HG03066 (cell line): ENCODE data around the gene OR10K2.
"Not testable (repeated sequence)": the region's sequence is repeated elsewhere in the genome, so short reads cannot be mapped to it uniquely, and the experiment has no call there.

Source experiments
- ATAC-seq: cut with Tn5 transposase; IDR thresholded peaks from one replicate; pipeline ENCODE4 v1.9.1; 2021; ENCODE audit warnings: low read depth; ENCODE audit not compliant: unreplicated experiment

The OR10K2 gene, protein sequence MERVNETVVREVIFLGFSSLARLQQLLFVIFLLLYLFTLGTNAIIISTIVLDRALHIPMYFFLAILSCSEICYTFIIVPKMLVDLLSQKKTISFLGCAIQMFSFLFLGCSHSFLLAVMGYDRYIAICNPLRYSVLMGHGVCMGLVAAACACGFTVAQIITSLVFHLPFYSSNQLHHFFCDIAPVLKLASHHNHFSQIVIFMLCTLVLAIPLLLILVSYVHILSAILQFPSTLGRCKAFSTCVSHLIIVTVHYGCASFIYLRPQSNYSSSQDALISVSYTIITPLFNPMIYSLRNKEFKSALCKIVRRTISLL

DNA sequence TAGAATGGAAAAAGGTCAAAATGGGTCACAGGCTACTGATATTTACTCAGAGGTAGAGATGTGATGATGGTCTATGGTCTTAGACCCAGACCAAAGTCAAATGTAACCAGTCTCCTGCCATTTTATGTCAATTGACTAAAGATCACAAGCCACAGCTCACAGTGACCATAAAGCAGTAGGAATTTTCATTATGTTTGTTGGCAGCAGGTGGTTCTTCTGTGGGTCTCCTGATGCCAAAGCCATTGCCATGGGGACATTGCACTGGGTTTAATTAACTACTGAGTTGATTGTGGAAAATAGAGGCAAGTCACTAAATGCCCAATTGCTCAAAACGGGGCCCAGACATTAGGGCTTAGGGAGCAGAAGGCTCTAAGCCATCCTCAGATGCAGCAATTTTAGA is at the start of gene OR10K2:
Gene OR10K2, minus strand, starts transcription at position 101 of the 400 bp plus-strand sequence. CDS start 5,371 bp downstream, outside the sequence.
- no peak for ATAC-seq

DNA sequence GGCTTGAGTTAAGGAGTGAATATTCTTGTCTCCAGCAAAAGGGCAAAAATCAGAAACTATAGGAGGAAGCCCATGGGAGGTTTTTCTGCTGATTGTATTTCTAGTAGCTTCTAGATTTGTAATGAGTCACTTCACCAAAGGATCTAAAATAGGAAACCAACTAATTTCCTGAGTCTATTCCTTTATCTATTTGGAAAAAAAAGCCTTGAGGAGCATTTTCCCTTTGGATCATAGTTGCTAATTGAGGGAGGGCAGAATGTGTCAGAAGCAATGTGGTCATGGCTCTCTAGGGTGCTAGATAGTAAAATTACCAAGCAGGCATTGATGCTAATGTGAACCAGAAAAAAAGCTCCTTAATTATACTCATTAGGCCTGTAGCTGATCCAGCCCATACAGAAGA is 45.9 kb upstream of the OR10K2 start, which contains the start of gene OR10R2:
Gene OR10R2, plus strand, starts transcription at position 301 of the 400 bp plus-strand sequence. CDS start 106 bp downstream, outside the sequence.
- no peak for ATAC-seq

DNA sequence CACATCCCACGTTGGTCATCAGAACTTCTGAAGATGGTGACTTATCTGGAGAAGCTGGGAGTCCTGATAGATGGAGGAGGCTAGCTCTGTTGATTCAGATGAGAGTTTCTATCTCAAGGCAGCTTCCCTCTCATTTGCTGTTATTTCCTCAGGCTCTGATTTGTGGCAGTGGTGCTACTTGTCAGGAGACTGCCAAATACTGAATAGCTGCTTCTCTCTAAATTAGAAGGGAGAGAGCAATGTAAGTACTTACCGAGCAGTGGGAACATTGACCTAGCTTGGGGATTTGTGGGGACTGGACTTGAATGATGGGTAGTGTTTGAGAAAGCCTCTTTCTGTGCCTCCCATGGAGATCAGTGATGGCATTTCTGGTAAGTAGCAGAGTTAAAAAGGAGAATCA is 35.5 kb upstream of the OR10K2 start, which contains the start of gene OR10K1:
Gene OR10K1, plus strand, starts transcription at position 301 of the 400 bp plus-strand sequence. CDS start 3,728 bp downstream, outside the sequence.
- ATAC-seq, result no peak

DNA sequence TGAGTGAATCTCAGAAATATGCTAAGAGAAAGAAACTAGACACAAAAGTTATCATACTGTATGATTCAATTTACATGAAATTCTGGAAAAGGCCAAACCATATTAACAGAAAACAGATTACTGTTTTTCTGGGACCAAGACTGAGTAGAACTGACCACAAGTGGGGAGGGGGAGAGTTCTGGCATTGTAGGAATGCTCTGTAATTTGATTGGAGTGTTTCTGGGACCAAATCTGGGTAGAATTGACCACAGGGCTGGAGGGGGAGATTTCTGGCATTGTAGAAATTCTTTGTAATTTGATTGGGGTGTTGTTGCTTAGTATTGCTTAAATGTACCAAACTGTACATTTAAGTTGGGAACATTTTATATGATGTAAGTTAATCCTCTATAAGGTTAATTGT is 32.2 kb upstream of the OR10K2 start:
- ATAC-seq, result no peak

DNA sequence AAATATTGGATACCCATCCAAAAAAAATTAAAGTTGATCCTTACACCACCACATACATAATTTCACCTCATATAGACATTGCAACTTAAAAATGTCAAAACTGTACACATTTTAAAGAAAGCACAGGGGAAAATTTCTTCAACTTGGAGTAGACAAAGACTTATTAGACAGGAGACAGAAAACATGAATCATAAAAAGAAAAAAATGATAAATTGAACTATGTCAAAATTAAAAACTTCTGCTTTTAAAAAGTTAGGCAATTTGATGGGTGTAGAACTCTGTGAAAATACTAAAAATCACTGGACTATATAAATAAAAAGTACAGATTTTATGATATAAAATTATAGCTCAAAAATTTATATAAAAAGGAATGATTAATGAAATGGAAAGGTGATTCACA is 31.2 kb upstream of the OR10K2 start:
- ATAC-seq, result no peak

DNA sequence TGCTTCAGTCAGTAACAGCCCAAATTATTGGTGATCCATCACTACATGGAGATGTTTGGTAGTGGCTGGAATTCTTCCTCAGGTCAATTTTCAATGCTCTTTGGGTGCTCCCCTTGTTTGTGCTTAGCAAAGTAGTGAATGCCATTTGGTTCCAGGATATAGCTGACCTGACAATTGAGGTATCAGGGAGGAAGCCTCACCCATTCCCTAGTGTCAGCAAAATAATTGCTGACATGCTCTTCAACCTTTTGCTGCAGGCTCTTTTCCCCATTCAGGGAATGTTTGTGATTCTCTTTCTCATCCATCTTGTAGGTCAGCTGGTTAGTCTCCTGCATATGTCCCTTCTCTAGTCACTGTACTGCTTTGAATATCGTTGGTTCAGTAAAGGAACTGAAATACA is 28.5 kb upstream of the OR10K2 start:
- no peak for ATAC-seq

DNA sequence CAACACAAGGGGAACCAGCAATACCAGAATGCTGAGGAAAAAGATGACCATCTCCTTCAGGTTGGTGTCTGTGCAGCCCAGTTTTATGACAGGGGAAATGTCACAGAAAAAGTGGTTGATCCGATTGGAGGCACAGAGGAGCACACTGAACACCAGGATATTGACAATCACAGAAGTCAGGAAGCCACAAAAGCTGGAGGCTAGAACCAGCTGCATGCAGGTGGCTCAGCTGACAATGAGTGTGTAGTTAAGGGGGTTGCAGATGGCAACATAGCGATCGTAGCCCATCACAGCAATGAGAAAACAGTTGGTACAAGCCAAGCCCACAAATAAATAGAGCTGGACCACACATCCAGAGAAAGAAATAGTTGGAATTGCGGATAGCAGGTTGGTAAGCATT is 19.3 kb upstream of the OR10K2 start:
- ATAC-seq, result no peak

DNA sequence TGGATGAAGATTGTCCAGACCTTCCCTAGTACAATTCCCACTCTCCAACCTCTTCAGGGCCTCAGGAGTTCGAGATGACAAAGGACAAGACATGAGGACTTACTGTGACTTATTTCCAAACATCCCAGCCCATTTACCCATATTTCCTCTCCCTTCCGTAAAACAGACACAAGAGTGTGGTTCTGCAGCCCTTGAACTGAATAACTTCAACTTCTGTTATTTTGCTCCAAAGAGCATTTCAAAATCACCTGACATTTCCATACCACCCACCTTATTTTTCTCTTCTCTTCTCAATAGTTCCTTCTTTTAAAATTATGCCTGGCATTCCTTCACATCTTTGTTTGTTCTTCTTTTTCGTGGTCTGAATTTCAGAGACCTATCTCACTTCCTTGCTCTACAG is 8.7 kb upstream of the OR10K2 start:
- ATAC-seq, result no peak

DNA sequence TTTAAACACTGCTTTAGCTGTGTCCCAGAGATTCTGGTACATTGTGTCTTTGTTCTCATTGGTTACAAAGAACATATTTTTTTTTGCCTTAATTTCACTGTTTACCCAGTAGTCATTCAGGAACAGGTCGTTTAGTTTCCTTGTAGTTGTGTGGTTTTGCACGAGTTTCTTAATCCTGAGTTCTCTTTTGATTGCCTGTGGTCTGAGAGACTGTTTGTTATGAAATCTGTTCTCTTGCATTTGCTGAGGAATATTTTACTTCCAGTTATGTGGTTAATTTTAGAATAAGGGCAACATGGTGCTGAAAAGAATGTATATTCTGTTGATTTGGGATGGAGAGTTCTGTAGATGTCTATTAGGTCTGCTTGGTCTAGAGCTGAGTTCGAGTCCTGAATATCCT is 4.1 kb upstream of the OR10K2 start:
- ATAC-seq, result not testable (repeated sequence)

DNA sequence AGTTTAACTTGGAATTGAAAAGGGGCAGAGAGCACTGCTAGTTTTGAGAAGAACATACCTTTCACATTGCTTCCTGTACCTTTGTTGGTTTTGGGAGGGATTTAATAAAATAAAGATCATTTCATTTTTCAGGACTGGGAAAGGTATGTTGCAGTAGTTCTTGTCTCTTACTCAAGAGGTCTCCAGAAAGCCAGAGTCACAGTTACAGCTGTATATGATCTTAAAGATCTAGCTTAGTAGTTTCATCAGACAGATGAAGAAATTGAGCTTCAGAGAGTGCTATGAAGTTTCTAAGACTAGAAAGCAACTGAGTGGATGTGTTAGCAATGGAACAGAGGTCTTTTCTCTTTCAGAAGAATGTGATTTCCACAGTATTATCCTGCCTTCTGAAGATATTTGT is 1.0 kb downstream of the OR10K2 start:
- no peak for ATAC-seq

DNA sequence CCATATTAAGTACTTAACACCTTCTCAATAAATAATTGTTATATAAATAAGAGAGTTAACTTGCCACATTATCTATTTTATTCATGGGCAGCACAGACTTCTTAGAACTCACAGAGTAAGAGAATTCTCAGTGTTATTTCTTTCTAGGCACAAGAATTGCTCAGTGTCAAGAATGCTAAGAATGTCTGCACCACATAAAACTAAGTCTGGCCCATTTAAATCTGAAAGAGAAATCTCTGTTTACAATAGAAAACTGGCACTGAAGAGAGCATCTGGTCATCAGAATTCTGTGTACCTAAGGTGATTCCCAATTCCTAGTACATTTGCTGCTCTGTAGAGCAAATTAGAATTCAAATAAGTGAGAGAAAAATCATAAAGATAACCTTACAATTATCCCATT is 3.8 kb downstream of the OR10K2 start:
- no peak for ATAC-seq

DNA sequence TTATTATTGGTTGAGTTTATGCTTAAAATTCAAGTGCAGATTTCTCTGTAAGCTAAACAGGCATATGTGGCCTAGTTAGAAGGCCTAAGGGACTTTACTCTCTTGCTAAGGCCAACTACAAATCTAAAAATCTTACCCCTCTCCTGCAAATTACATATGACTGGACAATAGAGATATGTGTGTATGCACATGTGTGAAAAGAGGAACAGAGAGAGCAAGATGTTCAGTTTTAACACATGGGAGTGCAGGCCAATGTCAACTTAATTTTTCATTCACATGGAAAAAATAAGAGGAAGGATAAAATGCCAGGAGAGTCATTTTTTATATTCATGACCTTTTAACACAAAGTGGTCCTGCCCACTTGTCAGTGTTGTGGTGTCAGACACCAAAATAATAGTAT is 8.5 kb downstream of the OR10K2 start:
- no peak for ATAC-seq

DNA sequence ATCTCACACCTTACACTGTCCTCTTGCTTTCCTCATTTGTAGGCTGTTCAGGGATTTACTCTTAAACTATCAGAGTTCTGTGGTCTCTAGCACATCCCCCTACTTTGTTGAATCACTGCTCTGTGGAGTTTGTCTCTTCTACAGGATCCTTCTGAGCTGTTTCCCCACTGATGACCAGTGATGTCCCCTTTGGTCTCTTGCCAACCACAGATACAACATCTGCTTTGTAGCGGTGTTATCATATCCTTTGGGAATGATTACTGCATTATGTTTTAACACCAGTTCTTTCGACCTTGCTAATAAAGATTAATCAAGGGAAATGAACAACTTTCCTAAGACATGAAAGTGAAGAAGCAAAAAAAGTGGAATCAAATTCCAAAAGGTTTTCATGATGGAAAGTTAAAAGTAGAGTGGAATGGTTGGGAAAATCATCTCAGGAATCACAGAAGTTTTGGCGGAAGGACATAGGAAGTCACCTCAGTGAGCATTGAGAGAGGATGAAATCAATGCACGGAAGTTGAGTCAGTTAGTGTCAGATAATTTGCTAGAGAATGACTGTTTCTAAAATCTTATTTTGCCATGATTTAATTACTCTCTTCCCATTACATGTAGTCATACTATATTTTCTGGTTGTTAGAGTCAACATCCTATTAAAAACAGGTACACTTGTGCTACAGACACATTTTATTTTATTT is 11.2 kb downstream of the OR10K2 start:
- ATAC-seq, result no peak

DNA sequence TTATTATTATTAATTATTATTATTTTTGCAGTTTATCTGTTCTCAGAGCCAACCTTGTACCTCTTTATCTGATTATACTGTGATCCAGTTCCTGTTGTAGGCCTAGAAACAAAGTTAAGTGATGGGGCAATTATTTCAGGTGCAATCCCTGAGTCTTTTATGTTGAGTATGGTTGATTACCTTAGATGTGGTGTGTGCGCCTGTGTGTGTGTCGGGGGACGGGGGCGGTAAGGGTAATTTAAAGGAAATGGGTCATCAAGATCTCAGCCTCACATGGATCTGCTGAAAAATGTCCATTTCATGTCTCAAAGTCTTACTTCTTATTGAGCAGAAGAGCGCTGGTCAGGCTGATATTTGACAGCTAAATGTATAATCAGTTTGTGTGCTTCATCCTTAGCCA is 18.9 kb downstream of the OR10K2 start:
- ATAC-seq, result no peak

DNA sequence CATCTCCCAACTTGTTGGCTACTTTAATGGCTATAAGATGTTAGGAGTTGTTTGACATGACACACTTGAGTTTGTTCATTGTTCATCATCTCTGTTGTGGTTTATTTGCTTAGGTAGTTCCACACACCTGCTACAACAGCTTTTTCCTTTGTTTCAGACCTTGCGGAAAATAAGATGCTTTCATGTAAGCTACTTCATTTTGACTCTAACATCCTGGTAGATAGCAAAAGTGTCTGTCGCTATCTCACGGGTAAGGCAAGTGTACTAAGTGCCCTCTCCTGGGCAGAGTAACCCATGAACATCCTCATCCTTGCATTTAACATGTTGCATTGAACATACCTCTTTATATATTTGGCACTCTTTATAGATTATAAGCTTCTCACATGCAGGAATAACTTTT is 25.2 kb downstream of the OR10K2 start:
- no peak for ATAC-seq

DNA sequence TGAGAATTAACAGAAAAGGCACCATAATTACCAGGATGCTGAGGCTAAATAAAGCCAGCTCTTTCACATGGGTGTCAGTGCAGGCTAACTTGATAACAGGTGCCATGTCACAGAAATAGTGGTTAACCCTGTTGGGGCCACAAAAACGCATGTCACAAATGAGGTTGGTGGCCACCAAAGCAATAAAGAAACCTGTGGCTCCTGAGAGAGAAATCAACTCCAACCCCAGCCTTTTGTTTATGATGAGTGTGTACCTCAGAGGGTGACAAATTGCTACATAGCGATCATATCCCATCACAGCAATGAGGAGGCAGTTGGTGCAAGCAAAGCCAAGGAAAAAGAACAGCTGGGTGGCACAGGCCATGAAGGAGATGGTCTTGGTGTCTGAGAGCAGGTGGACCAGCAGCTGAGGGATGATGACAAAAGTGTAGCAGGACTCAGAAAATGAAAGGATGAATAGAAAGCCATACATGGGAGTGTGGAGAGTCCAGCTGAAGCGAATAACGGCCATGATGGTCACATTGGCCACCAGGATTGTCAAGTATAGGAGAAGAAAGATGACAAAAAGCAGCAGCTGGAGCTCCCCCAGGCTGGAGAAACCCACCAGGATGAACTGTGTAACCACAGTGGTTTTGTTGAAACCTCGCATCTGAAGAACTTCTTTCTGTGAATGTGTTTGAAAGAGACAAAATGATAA is 27.1 kb downstream of the OR10K2 start, which contains the start of gene OR10T2:
Gene OR10T2, minus strand, starts transcription at position 649 of the 697 bp plus-strand sequence. Its CDS starts 0 bp downstream, at position 649.
- no peak for ATAC-seq

DNA sequence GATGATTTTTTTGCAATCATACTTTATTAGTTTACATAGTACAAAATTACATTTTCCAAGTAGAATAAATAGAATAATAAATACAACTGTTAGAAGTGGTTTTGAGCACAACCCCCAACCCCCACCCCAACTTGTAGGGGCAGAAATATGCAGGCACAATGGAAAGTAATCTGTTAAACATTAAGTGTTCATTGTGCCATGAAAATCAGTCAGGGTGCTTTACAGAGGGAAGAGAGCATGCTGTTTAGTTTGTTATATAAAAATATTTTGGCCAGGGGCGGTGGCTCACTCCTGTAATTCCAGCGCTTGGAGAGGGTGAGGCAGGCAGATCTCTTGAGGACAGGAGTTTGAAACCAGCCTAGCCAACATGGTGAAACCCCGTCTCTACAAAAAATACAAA is 29.4 kb downstream of the OR10K2 start:
- ATAC-seq, result no peak

DNA sequence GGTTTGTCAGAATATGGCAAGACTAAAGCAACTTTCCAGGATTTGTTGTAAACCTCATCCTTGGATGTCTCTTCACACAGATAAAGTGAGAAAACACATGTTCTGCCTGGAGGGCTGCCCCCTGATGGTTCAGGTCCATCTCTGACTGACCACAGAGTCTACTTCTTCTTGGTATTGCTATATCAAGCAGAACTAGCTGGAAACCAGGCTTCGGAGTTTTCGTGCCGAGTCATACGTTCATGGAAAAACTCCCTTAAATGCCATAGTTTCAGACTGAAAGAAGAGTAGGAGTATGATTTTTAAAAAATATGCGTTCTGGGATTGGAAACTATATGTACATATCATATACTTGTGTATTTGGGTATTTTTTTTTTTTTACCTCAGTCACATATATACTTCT is 32.6 kb downstream of the OR10K2 start:
- ATAC-seq, result no peak

DNA sequence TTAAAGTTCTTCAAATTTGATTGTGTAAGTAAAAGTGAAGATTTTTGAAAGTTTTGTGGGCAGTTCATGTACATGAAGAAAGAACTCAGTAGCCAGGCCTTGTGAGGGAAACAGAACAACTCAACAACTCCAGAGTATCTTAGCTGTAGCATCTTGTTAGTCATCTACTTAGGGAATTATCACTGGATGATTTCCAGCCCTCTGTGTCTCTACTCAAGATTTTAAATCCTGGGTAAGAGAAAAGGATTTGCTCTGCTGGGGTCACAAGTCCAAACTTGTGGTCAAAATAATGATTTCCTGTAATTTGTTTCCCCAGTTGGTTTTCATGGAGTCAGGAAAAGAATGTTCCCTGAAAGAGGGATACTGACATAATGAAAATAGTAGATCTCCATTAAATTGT is 34.9 kb downstream of the OR10K2 start:
- ATAC-seq, result no peak

DNA sequence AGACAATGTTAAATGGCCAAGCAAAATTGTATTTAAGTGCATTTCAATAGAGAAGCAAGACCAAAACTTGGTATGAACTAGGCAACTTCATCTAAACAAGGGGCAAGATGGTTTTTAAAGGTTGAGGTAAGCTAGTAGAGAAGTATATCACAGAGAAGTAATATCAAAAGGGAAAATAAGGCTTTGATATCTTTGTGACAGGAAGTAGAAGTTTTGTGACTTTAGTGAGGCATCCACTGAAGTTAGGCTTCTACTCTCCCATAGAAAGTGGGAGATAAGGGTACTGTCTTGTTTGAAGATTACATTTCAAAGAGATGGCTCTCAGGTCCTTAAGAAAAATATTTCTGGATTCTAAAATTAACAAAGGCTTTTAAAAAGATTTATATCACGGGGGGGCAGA is 35.7 kb downstream of the OR10K2 start:
- no peak for ATAC-seq

DNA sequence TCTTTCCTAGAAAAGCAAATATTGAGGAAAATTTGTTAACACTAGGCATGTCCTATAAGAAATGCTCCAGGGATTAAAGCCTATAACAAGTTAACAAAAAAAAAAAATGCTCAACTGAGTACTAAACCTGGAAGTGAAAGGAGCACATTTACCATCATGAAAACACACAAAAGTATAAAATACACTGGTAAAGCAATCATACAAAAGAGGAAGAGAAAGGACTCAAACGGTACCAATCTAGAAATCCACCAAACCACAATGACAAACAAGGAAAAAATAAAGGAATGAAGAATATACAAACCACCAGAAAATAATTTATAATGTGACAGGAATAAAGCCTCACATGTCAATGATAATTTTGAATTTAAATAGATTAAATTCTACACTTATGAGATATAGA is 51.2 kb downstream of the OR10K2 start:
- no peak for ATAC-seq
